HG03108 (cell line): ENCODE measurements around the gene GPR146.

Experiments used
- ATAC-seq: cut with Tn5 transposase; IDR thresholded peaks from one replicate; pipeline ENCODE4 v1.9.1; 2021; ENCODE audit warnings: moderate library complexity; ENCODE audit not compliant: unreplicated experiment

GPR146 gene

GRCh38 chr7:1011297-1012003 is 32.9 kb upstream of the GPR146 start:
- ATAC-seq: no peak

- ATAC-seq: no peak
Observed at GRCh38 chr7:1012004-1012715, 32.2 kb upstream of the GPR146 start.

GRCh38 chr7:1012716-1013095 is 31.6 kb upstream of the GPR146 start:
- no peak for ATAC-seq

GRCh38 chr7:1013581-1013980 is 30.8 kb upstream of the GPR146 start:
- ATAC-seq: no peak

GRCh38 chr7:1014681-1015080 is 29.7 kb upstream of the GPR146 start:
- no peak for ATAC-seq

- ATAC-seq: no peak
Observed at GRCh38 chr7:1015196-1016121, 28.9 kb upstream of the GPR146 start.

- ATAC-seq: no peak
Observed at GRCh38 chr7:1016577-1017531, 27.5 kb upstream of the GPR146 start.

GRCh38 chr7:1017586-1018333 is 26.6 kb upstream of the GPR146 start:
- ATAC-seq: no peak

GRCh38 chr7:1018334-1018695 is 26.0 kb upstream of the GPR146 start:
- no peak for ATAC-seq

- ATAC-seq: no peak
Observed at GRCh38 chr7:1019255-1019785, 25.0 kb upstream of the GPR146 start.

GRCh38 chr7:1019789-1020610 is 24.3 kb upstream of the GPR146 start:
- no peak for ATAC-seq

- no peak for ATAC-seq
Observed at GRCh38 chr7:1020849-1021251, 23.5 kb upstream of the GPR146 start.

GRCh38 chr7:1021366-1021765 is 23.0 kb upstream of the GPR146 start:
- no peak for ATAC-seq

- no peak for ATAC-seq
Observed at GRCh38 chr7:1021931-1022330, 22.4 kb upstream of the GPR146 start.

GRCh38 chr7:1022356-1022755 is 22.0 kb upstream of the GPR146 start:
- ATAC-seq: no peak

- ATAC-seq: no peak
Observed at GRCh38 chr7:1022801-1023465, 21.4 kb upstream of the GPR146 start.

- peak; percentile 45 for ATAC-seq
Observed at GRCh38 chr7:1024331-1024841, 20.0 kb upstream of the GPR146 start.
